GM13977 (cell line): ENCODE data around the gene SBNO2.

Source experiments
- DNase-seq: peaks from one replicate; pipeline ENCODE4 v3.0.0; 2012; ENCODE audit warnings: low spot score
- in situ Hi-C: fragments of 300-500 bp; cut with MboI; formaldehyde crosslinking; loops from one replicate; pipeline ENCODE4 v1.12.0; 2022; ENCODE audit warnings: low sequenced_read_pairs, low pct_unique_long_range_greater_than_20kb, mixed read lengths, inconsistent platforms; ENCODE audit not compliant: unreplicated experiment
- TF ChIP-seq, protein P1 (sequence below): IDR thresholded peaks from 2 replicates; pipeline ENCODE4 v1.5.1; 2012; ENCODE audit warnings: mild to moderate bottlenecking, control low read depth; ENCODE audit not compliant: insufficient read depth; ENCODE audit errors: extremely low read depth, missing control alignments

Gene SBNO2

GRCh38 chr19:1111641-1112267 is 62.3 kb downstream of the SBNO2 start:
- no peak for DNase-seq
- TF ChIP-seq, protein P1, sequence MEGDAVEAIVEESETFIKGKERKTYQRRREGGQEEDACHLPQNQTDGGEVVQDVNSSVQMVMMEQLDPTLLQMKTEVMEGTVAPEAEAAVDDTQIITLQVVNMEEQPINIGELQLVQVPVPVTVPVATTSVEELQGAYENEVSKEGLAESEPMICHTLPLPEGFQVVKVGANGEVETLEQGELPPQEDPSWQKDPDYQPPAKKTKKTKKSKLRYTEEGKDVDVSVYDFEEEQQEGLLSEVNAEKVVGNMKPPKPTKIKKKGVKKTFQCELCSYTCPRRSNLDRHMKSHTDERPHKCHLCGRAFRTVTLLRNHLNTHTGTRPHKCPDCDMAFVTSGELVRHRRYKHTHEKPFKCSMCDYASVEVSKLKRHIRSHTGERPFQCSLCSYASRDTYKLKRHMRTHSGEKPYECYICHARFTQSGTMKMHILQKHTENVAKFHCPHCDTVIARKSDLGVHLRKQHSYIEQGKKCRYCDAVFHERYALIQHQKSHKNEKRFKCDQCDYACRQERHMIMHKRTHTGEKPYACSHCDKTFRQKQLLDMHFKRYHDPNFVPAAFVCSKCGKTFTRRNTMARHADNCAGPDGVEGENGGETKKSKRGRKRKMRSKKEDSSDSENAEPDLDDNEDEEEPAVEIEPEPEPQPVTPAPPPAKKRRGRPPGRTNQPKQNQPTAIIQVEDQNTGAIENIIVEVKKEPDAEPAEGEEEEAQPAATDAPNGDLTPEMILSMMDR = no peak
- in situ Hi-C loops = loop anchor here (10.0 kb wide), 1 partner anchor 83 kb away; no protein-coding TSS in a partner anchor

DNA sequence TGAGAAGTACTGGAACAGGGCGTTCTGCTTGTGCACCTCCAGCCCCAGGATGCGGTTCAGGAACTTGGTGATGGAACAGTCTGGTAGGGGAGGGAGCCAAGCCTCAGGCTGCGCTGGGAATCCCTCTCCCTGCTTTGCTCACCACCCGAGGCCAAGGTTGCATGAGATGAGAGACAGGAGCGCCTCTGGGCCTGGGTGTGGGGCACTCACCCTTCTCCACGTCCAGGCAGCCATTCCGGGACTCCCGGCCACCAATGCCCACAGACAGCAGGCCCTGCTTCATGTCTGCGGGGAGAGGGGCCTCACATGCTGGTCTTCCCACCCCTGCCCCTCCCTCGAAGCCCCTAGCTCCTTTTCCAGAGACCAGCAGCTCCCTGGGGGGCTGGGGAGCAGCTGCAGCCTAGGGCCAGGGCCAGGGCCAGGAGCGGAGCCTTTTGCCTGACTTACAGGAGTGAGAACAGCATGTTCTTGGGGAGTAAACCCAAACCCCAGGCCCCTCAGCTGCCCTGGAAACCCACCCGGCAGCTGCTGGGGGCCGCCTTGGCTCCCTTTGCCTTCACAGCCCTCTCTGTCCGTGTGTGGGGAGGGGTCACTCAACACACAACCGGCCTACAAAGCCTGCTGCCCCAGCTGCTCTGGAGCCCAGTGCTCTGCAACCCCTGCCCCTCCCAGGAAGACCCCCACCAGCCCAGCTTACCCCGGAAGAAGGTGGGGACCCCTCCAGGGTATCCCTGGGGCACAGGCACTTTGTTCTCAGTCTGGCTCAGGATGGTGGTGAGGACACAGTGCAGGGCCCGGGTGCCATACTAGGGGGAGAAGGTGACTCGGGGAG is 63.0 kb downstream of the SBNO2 start:
- in situ Hi-C loops = loop anchor here (10.0 kb wide), 1 partner anchor 84 kb away; no protein-coding TSS in a partner anchor
- TF ChIP-seq, protein P1 = no peak
- DNase-seq = no peak

DNA sequence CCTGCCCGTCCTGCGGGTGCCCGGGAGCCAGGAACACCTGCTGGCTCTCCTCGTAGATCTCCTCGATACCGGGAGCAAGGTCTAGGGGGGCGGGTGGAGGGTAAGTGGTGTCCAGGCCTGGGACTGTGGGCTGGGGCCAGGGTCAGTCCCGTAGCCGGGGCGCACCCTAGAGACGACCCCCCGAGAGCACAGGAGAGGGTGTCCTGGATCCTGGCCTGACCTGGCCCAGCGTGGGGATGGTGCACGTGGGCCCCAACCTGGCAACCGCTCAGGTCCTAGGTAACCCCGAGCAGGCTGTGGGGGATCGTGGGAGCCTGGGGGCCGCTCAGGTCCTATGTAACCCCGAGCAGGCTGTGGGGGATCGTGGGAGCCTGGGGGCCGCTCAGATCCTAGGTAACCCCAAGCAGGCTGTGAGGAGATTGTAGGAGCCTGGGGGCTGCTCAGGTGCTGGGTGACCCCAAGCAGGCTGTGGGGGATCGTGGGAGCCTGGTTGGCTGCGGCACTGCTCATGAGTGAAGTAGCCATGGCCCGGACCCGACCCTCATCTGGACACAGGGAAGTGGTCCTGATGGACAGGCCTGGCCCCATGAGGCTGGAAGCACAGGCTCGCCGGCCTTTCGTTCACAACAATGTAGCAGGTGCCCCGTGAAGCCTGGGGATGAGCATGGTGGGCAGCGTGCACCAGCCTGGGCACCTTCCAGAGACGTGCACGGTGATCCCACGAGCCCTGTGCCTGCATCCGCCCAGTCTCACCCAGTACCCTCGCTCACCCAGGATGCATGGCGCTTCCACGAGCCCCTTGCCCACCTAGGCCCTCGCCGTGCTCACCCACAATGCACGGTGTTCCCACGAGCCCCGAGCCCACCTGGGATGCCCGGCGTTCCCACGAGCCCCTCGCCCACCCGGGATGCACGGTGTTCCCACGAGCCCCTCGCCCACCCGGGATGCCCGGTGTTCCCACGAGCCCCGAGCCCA is 64.1 kb downstream of the SBNO2 start:
- no peak for DNase-seq
- TF ChIP-seq, protein P1 = no peak
- in situ Hi-C loops = loop anchor here (10.0 kb wide), 1 partner anchor 85 kb away; no protein-coding TSS in a partner anchor

GRCh38 chr19:1109032-1109551 is 65.0 kb downstream of the SBNO2 start:
- TF ChIP-seq, protein P1 = no peak
- in situ Hi-C loops = no loop called here
- DNase-seq = no peak

DNA sequence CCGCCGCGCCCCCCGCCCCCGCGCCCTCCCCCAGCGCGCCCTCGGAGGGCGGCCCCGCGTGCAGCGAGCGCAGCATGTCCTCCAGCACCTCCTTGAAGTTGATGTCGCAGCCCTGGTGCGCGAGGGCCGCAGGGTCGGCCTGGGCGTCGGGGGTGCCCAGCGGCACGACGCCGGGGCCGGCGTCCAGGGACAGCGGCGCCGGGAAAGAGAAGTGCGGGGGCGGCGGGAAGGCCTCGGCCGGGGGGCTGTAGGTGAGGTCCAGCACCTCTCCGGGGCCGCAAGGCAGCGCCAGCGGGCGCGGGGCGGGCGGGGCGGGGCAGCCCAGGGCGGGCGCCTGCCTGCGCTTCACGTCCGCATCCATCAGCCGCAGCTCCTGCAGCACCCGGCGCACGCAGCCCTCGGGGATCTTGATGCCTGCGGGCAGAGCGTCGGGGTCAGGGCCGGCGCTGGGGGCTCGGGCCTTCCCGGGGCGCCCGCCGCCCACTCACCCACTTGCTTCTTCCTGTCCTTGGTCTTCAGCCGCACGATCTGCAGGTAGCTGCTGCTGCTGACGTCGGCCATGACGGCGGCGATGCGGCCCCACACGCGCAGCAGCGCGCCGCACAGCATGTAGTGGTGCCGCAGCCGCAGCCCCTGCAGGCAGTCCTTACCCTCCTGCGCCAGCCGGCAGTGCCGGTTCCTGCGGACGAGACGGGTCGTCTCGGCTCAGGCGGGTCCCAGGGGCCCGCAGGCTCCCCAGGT is 65.6 kb downstream of the SBNO2 start:
- TF ChIP-seq, protein P1 = no peak
- in situ Hi-C loops = no loop called here
- no peak for DNase-seq
